Memory B cell (primary cell): ENCODE results near the gene TFCP2.
A peak's percentile ranks its signal among the peaks of the same experiment; 100 is the strongest.
"Not testable (repeated sequence)": the region's sequence is repeated elsewhere in the genome, so short reads cannot be mapped to it uniquely, and the experiment has no call there.

ENCODE experiments used
- ATAC-seq: fragments of 150-1000 bp; cut with Tn5 transposase; 2 replicates; pipeline ENCODE4 v1.10.0; 2021; ENCODE audit warnings: low read depth, mild to moderate bottlenecking, moderate library complexity
- DNase-seq, 2 donors: peaks; one replicate each; pipeline ENCODE4 v3.0.0; 2022; ENCODE audit warnings: low spot score in 2 of 2
- H3K27ac Mint-ChIP-seq: one replicate; pipeline ENCODE4 v1.8.0; 2022; ENCODE audit warnings: mild to moderate bottlenecking, moderate library complexity, mixed read lengths
- H3K27me3 Mint-ChIP-seq: one replicate; pipeline ENCODE4 v1.8.0; 2022; ENCODE audit warnings: mixed read lengths
- H3K36me3 Mint-ChIP-seq: one replicate; pipeline ENCODE4 v1.8.0; 2022; ENCODE audit warnings: mild to moderate bottlenecking, mixed read lengths
- H3K4me1 Mint-ChIP-seq: one replicate; pipeline ENCODE4 v1.8.0; 2022; ENCODE audit warnings: mixed read lengths
- H3K4me3 Mint-ChIP-seq: one replicate; pipeline ENCODE4 v1.8.0; 2022; ENCODE audit warnings: mild to moderate bottlenecking, moderate library complexity, mixed read lengths
- H3K9me3 Mint-ChIP-seq: one replicate; pipeline ENCODE4 v1.8.0; 2022; ENCODE audit warnings: mixed read lengths

Gene TFCP2

GRCh38 chr12:51108136-51108535, 64.8 kb downstream of the TFCP2 start:
- no peaks in the 10 kb centered on the region for H3K4me1 Mint-ChIP-seq
- no peak overlapping the region for H3K4me3 Mint-ChIP-seq
- ATAC-seq: no peak
- H3K36me3 Mint-ChIP-seq: peaks cover 20% of the 10 kb centered on the region
- no peaks in the 10 kb centered on the region for H3K27me3 Mint-ChIP-seq
- no peak overlapping the region for H3K27ac Mint-ChIP-seq
- DNase-seq: no peak
- H3K9me3 Mint-ChIP-seq: no peaks in the 10 kb centered on the region

- H3K36me3 Mint-ChIP-seq: peaks cover 27% of the 10 kb centered on the region
- no peak overlapping the region for H3K27ac Mint-ChIP-seq
These were observed 69.0 kb downstream of the TFCP2 start for GRCh38 chr12:51103977-51104376.

GRCh38 chr12:51098611-51099010, 74.3 kb downstream of the TFCP2 start:
- DNase-seq (no peak), ATAC-seq (no peak)
- Mint-ChIP-seq H3K27ac (no peak overlapping the region), H3K4me3 (no peak overlapping the region), H3K9me3 (no peaks in the 10 kb centered on the region), H3K36me3 (peaks cover 37% of the 10 kb centered on the region), H3K27me3 (no peaks in the 10 kb centered on the region), H3K4me1 (no peaks in the 10 kb centered on the region)

More at GRCh38 chr12:51103977-51104376, 69.0 kb downstream of the TFCP2 start:
- no peak for ATAC-seq
- H3K9me3 Mint-ChIP-seq: no peaks in the 10 kb centered on the region
- no peaks in the 10 kb centered on the region for H3K4me1 Mint-ChIP-seq
- no peaks in the 10 kb centered on the region for H3K27me3 Mint-ChIP-seq
- no peak overlapping the region for H3K4me3 Mint-ChIP-seq
- DNase-seq: no peak

GRCh38 chr12:51090705-51091229, 82.2 kb downstream of the TFCP2 start:
- Mint-ChIP-seq H3K4me3 (no peak overlapping the region), H3K4me1 (no peaks in the 10 kb centered on the region), H3K9me3 (no peaks in the 10 kb centered on the region), H3K27me3 (no peaks in the 10 kb centered on the region), H3K36me3 (peaks cover 11% of the 10 kb centered on the region), H3K27ac (no peak overlapping the region)
- DNase-seq: no peak
- no peak for ATAC-seq

- H3K27ac Mint-ChIP-seq: no peak overlapping the region
- DNase-seq (no peak), ATAC-seq (no peak)
These were observed 85.1 kb downstream of the TFCP2 start for GRCh38 chr12:51087818-51088217.

GRCh38 chr12:51086933-51087332, 86.0 kb downstream of the TFCP2 start:
- Mint-ChIP-seq H3K9me3 (no peaks in the 10 kb centered on the region), H3K27me3 (no peaks in the 10 kb centered on the region), H3K36me3 (no peaks in the 10 kb centered on the region), H3K4me3 (no peak overlapping the region), H3K4me1 (peaks cover 11% of the 10 kb centered on the region), H3K27ac (no peak overlapping the region)
- ATAC-seq (no peak), DNase-seq (no peak)

More at GRCh38 chr12:51087818-51088217, 85.1 kb downstream of the TFCP2 start:
- Mint-ChIP-seq H3K9me3 (no peaks in the 10 kb centered on the region), H3K4me3 (no peak overlapping the region), H3K27me3 (no peaks in the 10 kb centered on the region), H3K36me3 (no peaks in the 10 kb centered on the region), H3K4me1 (peaks cover 3% of the 10 kb centered on the region)

- no peak overlapping the region for H3K4me3 Mint-ChIP-seq
- H3K27me3 Mint-ChIP-seq: no peaks in the 10 kb centered on the region
These were observed 87.2 kb downstream of the TFCP2 start for GRCh38 chr12:51085757-51086156.

GRCh38 chr12:51083126-51083833, 89.7 kb downstream of the TFCP2 start, which contains the start of gene CSRNP2:
Gene CSRNP2 (minus strand): TSS chr12:51083596. CDS start chr12:51076561, 7,035 bp downstream.
- Mint-ChIP-seq H3K4me1 (peaks cover 11% of the 10 kb centered on the region), H3K9me3 (no peaks in the 10 kb centered on the region), H3K4me3 (peak within 1 kb of the TSS; percentile 99), H3K27me3 (no peaks in the 10 kb centered on the region), H3K27ac (peak within 1 kb of the TSS; percentile 93), H3K36me3 (no peaks in the 10 kb centered on the region)
- peak; percentile 99 for ATAC-seq
- peak; percentile 94 to 95 for DNase-seq

More at GRCh38 chr12:51085757-51086156, 87.2 kb downstream of the TFCP2 start:
- no peak for ATAC-seq
- Mint-ChIP-seq H3K9me3 (no peaks in the 10 kb centered on the region), H3K27ac (no peak overlapping the region), H3K36me3 (no peaks in the 10 kb centered on the region), H3K4me1 (peaks cover 11% of the 10 kb centered on the region)
- DNase-seq: no peak

- Mint-ChIP-seq H3K27ac (peak overlapping the region; percentile 93), H3K36me3 (peaks cover 2% of the 10 kb centered on the region), H3K4me3 (peak overlapping the region; percentile 99), H3K9me3 (no peaks in the 10 kb centered on the region), H3K4me1 (peaks cover 15% of the 10 kb centered on the region), H3K27me3 (no peaks in the 10 kb centered on the region)
- DNase-seq (no peak), ATAC-seq (no peak)
These were observed 90.3 kb downstream of the TFCP2 start for GRCh38 chr12:51082561-51083125.

- peak overlapping the region; percentile 33 for H3K4me3 Mint-ChIP-seq
- no peak overlapping the region for H3K27ac Mint-ChIP-seq
- ATAC-seq (no peak), DNase-seq (no peak)
- no peaks in the 10 kb centered on the region for H3K27me3 Mint-ChIP-seq
- peaks cover 17% of the 10 kb centered on the region for H3K4me1 Mint-ChIP-seq
- H3K9me3 Mint-ChIP-seq: no peaks in the 10 kb centered on the region
- peaks cover 2% of the 10 kb centered on the region for H3K36me3 Mint-ChIP-seq
These were observed 91.5 kb downstream of the TFCP2 start for GRCh38 chr12:51081421-51081820.

- Mint-ChIP-seq H3K4me1 (peaks cover 17% of the 10 kb centered on the region), H3K9me3 (no peaks in the 10 kb centered on the region), H3K36me3 (peaks cover 2% of the 10 kb centered on the region), H3K27ac (no peak overlapping the region), H3K4me3 (no peak overlapping the region), H3K27me3 (no peaks in the 10 kb centered on the region)
- ATAC-seq (no peak), DNase-seq (no peak)
These were observed 92.8 kb downstream of the TFCP2 start for GRCh38 chr12:51080136-51080535.

- peaks cover 17% of the 10 kb centered on the region for H3K4me1 Mint-ChIP-seq
- H3K27me3 Mint-ChIP-seq, H3K36me3 Mint-ChIP-seq, H3K9me3 Mint-ChIP-seq, H3K4me3 Mint-ChIP-seq, DNase-seq, ATAC-seq, H3K27ac Mint-ChIP-seq: not testable (repeated sequence)
These were observed 94.1 kb downstream of the TFCP2 start for GRCh38 chr12:51078866-51079265.

GRCh38 chr12:51078346-51078745, 94.6 kb downstream of the TFCP2 start:
- not testable (repeated sequence) for H3K9me3 Mint-ChIP-seq, H3K27ac Mint-ChIP-seq, DNase-seq, H3K27me3 Mint-ChIP-seq, H3K4me3 Mint-ChIP-seq, H3K36me3 Mint-ChIP-seq, ATAC-seq
- peaks cover 17% of the 10 kb centered on the region for H3K4me1 Mint-ChIP-seq

GRCh38 chr12:51077930-51078329, 95.0 kb downstream of the TFCP2 start:
- Mint-ChIP-seq H3K27me3 (no peaks in the 10 kb centered on the region), H3K9me3 (no peaks in the 10 kb centered on the region), H3K27ac (no peak overlapping the region), H3K4me1 (peaks cover 15% of the 10 kb centered on the region), H3K4me3 (no peak overlapping the region), H3K36me3 (peaks cover 8% of the 10 kb centered on the region)
- DNase-seq (no peak), ATAC-seq (no peak)
